Transverse colon (tissue), 4 donors: Measurements from ENCODE around the gene MPND.

Experiments
- CTCF ChIP-seq, 5 experiments: fragments of 200-600 bp in 3 of 5; fragments of 450-650 bp in 2 of 5; sonication (generic) in 3 of 5; IDR thresholded peaks; 1 replicate in 2 of 5; 2 replicates in 3 of 5; pipeline ENCODE4 v1.5.1; 2016 to 2017; ENCODE audit warnings: antibody characterized with exemption in 5 of 5, inconsistent platforms in 3 of 5, mild to moderate bottlenecking in 2 of 5, moderate library complexity in 1 of 5
- EP300 ChIP-seq: sonication (generic); formaldehyde crosslinking; IDR thresholded peaks from one replicate; pipeline ENCODE4 v1.6.1; 2017; ENCODE audit warnings: antibody characterized with exemption, low read depth
- POLR2A ChIP-seq: fragments of 450-650 bp; IDR thresholded peaks from one replicate; pipeline ENCODE4 v1.6.1; 2016; ENCODE audit warnings: antibody characterized with exemption, mild to moderate bottlenecking, moderate library complexity
- POLR2AphosphoS5 ChIP-seq, 3 donors: sonication (generic); formaldehyde crosslinking; IDR thresholded peaks; one replicate each; pipeline ENCODE4 v1.6.1; 2016; ENCODE audit warnings: antibody characterized with exemption in 3 of 3

DNA sequence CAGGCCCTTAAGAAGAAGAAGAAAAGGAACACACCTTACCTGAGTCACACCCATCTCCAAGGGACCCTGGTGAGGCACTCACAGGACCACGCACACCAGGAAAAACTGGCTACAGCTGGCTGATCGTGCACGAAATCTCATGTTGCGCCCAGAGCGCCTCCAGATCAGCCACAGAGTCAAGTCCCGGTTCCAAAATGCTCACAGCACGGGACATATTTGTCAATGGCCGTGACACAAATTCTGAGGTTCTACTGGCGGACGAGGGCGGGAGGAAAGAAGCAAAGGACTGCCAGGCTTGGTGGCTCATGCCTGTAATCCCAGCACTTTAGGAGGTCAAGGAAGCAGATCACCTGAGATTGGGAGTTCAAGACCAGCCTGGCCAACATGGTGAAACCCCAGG is 35.5 kb downstream of the MPND start:
- TF ChIP-seq CTCF (IDR thresholded peaks at IDR 0.05), result no peak
- no peak for TF ChIP-seq POLR2A
- TF ChIP-seq EP300, result no peak
- no peak for TF ChIP-seq POLR2AphosphoS5 (IDR thresholded peaks at IDR 0.05)
